ENCODE results near the gene CAGE1.
"Not testable (repeated sequence)": the region's sequence is repeated elsewhere in the genome, so short reads cannot be mapped to it uniquely, and the experiment has no call there.

GRCh38 chr6:7319406-7319805 is 70.1 kb downstream of the CAGE1 start:
- not testable (repeated sequence) for TF ChIP-seq CTCF, POLR2A, EP300 (IDR thresholded peaks at IDR 0.05)

Measured in tibial nerve (tissue), 4 donors.